HEK293T (cell line): ENCODE results near the gene DNAJC4.

Experiments used
- CTCF ChIA-PET: fragments of 350-600 bp; formaldehyde crosslinking; extraction: SDS; loops from one replicate; lab custom pipeline; 2021; ENCODE audit warnings: antibody characterized with exemption, inconsistent platforms; lab: Yijun Ruan, JAX
- POLR2A ChIA-PET: fragments of 350-600 bp; formaldehyde crosslinking; extraction: SDS; loops from one replicate; lab custom pipeline; 2020; ENCODE audit warnings: antibody characterized with exemption, inconsistent platforms; lab: Yijun Ruan, JAX
- DNase-seq: peaks from one replicate; pipeline ENCODE4 v3.0.0; 2012; ENCODE audit warnings: mixed read lengths; ENCODE audit errors: extremely low spot score
- ARNT ChIP-seq: fragments of 450-650 bp; IDR thresholded peaks from 2 replicates; pipeline ENCODE4 v1.6.1; 2017; ENCODE audit warnings: mild to moderate bottlenecking
- BHLHE40 ChIP-seq: fragments of 450-650 bp; IDR thresholded peaks from 2 replicates; pipeline ENCODE4 v1.6.1; 2016; ENCODE audit warnings: mild to moderate bottlenecking, moderate library complexity, borderline replicate concordance
- CTBP1 ChIP-seq: fragments of 450-650 bp; IDR thresholded peaks from 2 replicates; pipeline ENCODE4 v1.6.1; 2016; ENCODE audit warnings: borderline replicate concordance
- ELF4 ChIP-seq: fragments of 450-650 bp; IDR thresholded peaks from 2 replicates; pipeline ENCODE4 v1.6.1; 2017; ENCODE audit warnings: antibody characterized with exemption
- FOXA1 ChIP-seq: fragments of 450-650 bp; IDR thresholded peaks from 2 replicates; pipeline ENCODE4 v1.6.1; 2016; ENCODE audit warnings: mild to moderate bottlenecking
- FOXK2 ChIP-seq: fragments of 450-650 bp; IDR thresholded peaks from 2 replicates; pipeline ENCODE4 v1.6.1; 2016; ENCODE audit warnings: mild to moderate bottlenecking
- FOXM1 ChIP-seq: fragments of 450-650 bp; IDR thresholded peaks from 2 replicates; pipeline ENCODE4 v1.6.1; 2017; ENCODE audit warnings: mild to moderate bottlenecking, borderline replicate concordance
- HDGF ChIP-seq: fragments of 450-650 bp; IDR thresholded peaks from 2 replicates; pipeline ENCODE4 v1.6.1; 2017; ENCODE audit warnings: antibody characterized with exemption, borderline replicate concordance
- L3MBTL2 ChIP-seq: fragments of 450-650 bp; conservative IDR thresholded peaks from 2 replicates; pipeline ENCODE4 v1.6.1; 2016; ENCODE audit warnings: mild to moderate bottlenecking
- LEF1 ChIP-seq: fragments of 450-650 bp; IDR thresholded peaks from 2 replicates; pipeline ENCODE4 v1.6.1; 2017; ENCODE audit warnings: mild to moderate bottlenecking, borderline replicate concordance
- NFRKB ChIP-seq: fragments of 450-650 bp; IDR thresholded peaks from 2 replicates; pipeline ENCODE4 v1.6.1; 2016; ENCODE audit warnings: mild to moderate bottlenecking, moderate library complexity
- PKNOX1 ChIP-seq: fragments of 450-650 bp; IDR thresholded peaks from 2 replicates; pipeline ENCODE4 v1.6.1; 2016
- SP1 ChIP-seq: fragments of 450-650 bp; IDR thresholded peaks from 2 replicates; pipeline ENCODE4 v1.6.1; 2017
- SUZ12 ChIP-seq: fragments of 450-650 bp; IDR thresholded peaks from 2 replicates; pipeline ENCODE4 v1.6.1; 2016; ENCODE audit warnings: mild to moderate bottlenecking
- TARDBP ChIP-seq: fragments of 450-650 bp; IDR thresholded peaks from 2 replicates; pipeline ENCODE4 v1.6.1; 2016
- ZNF384 ChIP-seq: fragments of 450-650 bp; IDR thresholded peaks from 2 replicates; pipeline ENCODE4 v1.6.1; 2016

The DNAJC4 gene

GRCh38 chr11:64253481-64253880 lies 23.1 kb downstream of the DNAJC4 start:
- POLR2A ChIA-PET: interaction anchor here (1.1 to 1.4 kb wide), 3 partner anchors 10 to 68 kb away, joined by 3 to 4 read pairs (median 4); no protein-coding TSS in a partner anchor
- no peak for DNase-seq
- TF ChIP-seq NFRKB (no peak), HDGF (no peak), TARDBP (no peak), LEF1 (no peak), BHLHE40 (no peak), CTBP1 (no peak), ELF4 (no peak), PKNOX1 (no peak), ZNF384 (no peak), L3MBTL2 (no peak), FOXM1 (no peak), SP1 (no peak), FOXA1 (no peak), ARNT (no peak), FOXK2 (no peak), SUZ12 (no peak)
- CTCF ChIA-PET: no interaction called here

- no peak for TF ChIP-seq HDGF
- TF ChIP-seq FOXA1: no peak
- TF ChIP-seq ELF4: no peak
- TF ChIP-seq PKNOX1: no peak
- no peak for TF ChIP-seq FOXM1
- no peak for TF ChIP-seq ZNF384
- TF ChIP-seq SP1: no peak
- no peak for TF ChIP-seq L3MBTL2
- TF ChIP-seq LEF1: no peak
- ChIA-PET CTCF (no interaction called here), POLR2A (interaction anchor here (1.1 to 1.4 kb wide), 3 partner anchors 11 to 69 kb away, joined by 3 to 4 read pairs (median 4); no protein-coding TSS in a partner anchor)
- no peak for DNase-seq
These were observed 24.0 kb downstream of the DNAJC4 start for GRCh38 chr11:64254326-64254725.

- POLR2A ChIA-PET: interaction anchor here (0.8 to 4.1 kb wide), 5 partner anchors 9 to 62 kb away, joined by 3 to 18 read pairs (median 4); partner anchors contain the start of genes FKBP2, PPP1R14B, PRDX5 and TRMT112
- CTCF ChIA-PET: no interaction called here
These were observed 25.1 kb downstream of the DNAJC4 start for GRCh38 chr11:64255135-64256128.

GRCh38 chr11:64256300-64256699 lies 26.0 kb downstream of the DNAJC4 start:
- TF ChIP-seq ARNT: no peak
- TF ChIP-seq FOXK2: no peak
- TF ChIP-seq PKNOX1: no peak
- TF ChIP-seq CTBP1: no peak
- no peak for TF ChIP-seq SP1
- no peak for TF ChIP-seq LEF1
- no peak for TF ChIP-seq ZNF384
- no peak for TF ChIP-seq SUZ12
- TF ChIP-seq BHLHE40: no peak
- no peak for TF ChIP-seq TARDBP
- TF ChIP-seq HDGF: no peak
- TF ChIP-seq FOXM1: no peak
- no peak for TF ChIP-seq ELF4
- TF ChIP-seq L3MBTL2: no peak
- TF ChIP-seq FOXA1: no peak
- ChIA-PET CTCF (no interaction called here), POLR2A (interaction anchor here (0.9 to 4.1 kb wide), 3 partner anchors 10 to 61 kb away, joined by 3 to 18 read pairs (median 6); partner anchors contain the start of genes FKBP2, PPP1R14B, PRDX5 and TRMT112)
- DNase-seq: no peak

More at GRCh38 chr11:64255135-64256128, 25.1 kb downstream of the DNAJC4 start:
- TF ChIP-seq BHLHE40: no peak
- no peak for TF ChIP-seq L3MBTL2
- no peak for TF ChIP-seq SUZ12
- no peak for DNase-seq

- ChIA-PET POLR2A (interaction anchor here (0.9 to 4.1 kb wide), 2 partner anchors 11 to 12 kb away, joined by 3 to 18 read pairs; partner anchors contain the start of gene PPP1R14B), CTCF (no interaction called here)
These were observed 28.0 kb downstream of the DNAJC4 start for GRCh38 chr11:64258356-64258755.

More at GRCh38 chr11:64258356-64258755, 28.0 kb downstream of the DNAJC4 start:
- TF ChIP-seq CTBP1: no peak
- no peak for TF ChIP-seq ZNF384
- TF ChIP-seq L3MBTL2: no peak
- TF ChIP-seq ELF4: no peak
- TF ChIP-seq PKNOX1: no peak
- TF ChIP-seq FOXK2: no peak
- TF ChIP-seq BHLHE40: no peak
- TF ChIP-seq FOXA1: no peak
- no peak for TF ChIP-seq SUZ12
- TF ChIP-seq NFRKB: no peak
- TF ChIP-seq TARDBP: no peak
- TF ChIP-seq SP1: no peak
- TF ChIP-seq FOXM1: no peak
- no peak for DNase-seq
